Stimulated activated CD8-positive, alpha-beta memory T cell treated with anti-CD3 and anti-CD28 coated beads, Interleukin-4, amount 100 ng/mL, for 24 hours (primary cell): ENCODE measurements around the gene COLEC11.
"Not testable (repeated sequence)": the region's sequence is repeated elsewhere in the genome, so short reads cannot be mapped to it uniquely, and the experiment has no call there.

Experiments
- DNase-seq: peaks from one replicate; pipeline ENCODE4 v3.0.0-alpha.2; 2020; ENCODE audit warnings: low read depth

Gene COLEC11

DNA sequence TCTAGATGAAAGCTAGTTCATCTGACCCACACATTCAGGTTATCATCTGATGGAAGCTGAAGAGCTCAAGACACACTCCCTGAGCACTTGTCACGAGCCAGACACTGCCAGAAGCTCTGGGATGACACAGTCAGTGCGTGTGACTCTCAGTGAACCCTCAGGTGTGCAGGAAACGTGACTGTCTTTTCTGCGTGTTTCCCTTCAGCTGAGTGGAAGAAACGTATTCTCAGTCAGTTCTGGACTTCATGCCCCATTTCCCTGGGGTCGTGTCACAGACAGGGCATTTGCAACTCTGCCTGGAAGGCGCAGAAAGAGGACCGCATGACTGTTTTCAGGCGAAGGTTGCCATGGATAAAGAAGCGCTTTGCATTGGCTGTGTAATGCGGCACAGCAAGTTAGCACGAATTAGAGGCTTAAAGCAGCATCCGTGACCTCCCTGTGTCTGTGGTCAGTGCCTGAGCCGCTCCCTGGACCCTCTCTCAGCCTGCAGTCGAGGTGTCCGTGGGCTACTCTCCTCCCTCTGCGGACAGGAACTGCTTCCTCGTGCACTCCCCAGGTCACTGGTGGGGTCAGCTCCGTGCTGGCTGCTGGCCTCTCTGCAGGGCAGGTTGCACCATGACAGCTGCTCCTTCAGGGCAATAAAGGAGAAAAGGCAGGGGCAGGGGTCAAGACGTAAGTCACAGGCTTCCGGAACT is 59.8 kb downstream of the COLEC11 start:
- no peak for DNase-seq

DNA sequence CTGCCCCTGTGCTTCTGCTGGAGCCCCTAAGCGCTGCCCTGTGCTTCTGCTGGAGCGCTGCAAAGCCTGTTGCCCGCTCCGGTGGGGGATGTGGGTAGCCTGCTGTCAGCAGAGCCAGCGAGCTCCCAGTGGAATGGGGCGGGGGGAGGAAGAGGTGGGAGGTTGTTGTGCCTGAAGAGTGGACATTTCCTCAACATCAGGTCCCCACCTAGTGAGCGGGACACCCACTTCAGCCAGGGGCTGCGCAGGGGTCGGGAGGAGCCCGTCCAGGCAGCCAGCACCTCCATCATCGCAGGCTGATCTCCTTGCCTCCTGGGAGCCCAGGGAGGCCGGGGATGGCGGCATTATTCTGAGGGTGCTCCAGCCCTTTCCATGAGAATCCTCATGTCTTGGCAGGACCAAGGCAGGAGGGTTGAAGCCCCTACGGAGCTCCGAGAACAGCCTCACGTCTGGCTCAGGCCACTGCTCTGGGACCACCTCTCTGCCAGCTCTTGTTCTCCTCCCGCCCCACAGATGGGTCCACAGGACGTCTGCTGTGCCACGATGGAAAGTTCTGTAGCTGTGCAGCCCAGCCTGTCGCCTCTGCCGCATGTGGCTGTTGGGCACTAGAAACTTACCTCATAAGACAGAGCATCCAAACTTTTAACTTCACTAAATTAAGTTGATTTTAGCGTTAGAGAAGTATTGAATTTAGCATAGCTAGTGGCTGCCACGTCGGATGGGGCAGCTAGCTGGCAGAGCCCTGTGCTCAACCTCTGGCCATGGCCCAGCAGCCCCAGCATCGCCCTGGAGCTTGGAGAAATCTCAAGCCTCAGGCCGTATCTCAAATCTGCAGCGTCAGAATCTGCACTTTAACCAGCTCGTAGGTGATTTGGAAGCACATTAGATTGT is 61.2 kb downstream of the COLEC11 start:
- no peak for DNase-seq

DNA sequence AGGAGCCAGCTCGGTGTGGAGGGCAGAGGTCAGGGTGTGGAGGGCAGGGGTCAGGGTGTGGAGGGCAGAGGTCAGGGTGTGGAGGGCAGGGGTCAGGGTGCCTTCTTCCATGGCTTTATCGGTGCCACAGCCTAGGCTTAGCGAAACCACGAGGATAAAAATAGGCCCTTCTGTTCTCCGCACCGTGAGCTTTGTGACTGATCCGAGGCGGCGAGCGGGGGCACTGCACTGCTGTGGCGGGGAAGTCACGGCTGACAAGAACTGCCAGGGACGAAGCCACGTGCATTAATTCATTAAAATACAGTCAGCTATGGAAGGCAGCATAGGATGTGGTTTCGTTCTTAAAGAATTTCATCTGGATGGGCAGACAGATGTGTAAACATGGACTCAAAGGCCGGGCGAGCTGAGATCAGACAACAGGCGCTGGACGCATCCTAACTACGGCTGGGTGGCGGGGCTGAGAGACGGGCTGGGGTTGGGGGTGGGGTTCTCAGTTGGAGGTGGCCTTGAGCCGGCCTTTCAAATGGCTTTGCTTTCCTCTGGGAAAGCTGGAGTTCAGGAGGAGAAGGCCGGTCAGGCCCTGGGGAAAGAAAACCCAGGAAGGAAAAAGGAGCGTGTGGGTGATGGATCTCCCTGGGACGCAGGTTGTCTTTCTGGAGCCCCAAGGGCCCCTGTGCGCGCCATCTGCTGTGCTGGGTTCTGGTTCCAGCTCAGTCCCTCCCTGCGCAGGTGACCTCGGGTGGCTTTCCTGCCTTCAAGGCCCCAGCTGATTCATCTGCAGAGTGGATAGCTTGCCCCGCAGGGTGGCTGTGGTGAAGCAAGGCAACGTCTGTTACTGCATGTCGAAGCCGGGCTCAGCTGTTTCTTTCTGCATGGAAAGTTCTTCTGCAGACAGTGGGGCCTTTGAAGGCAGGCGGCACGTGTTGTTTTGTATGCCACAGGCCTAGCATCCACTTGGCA is 62.1 kb downstream of the COLEC11 start:
- no peak for DNase-seq

DNA sequence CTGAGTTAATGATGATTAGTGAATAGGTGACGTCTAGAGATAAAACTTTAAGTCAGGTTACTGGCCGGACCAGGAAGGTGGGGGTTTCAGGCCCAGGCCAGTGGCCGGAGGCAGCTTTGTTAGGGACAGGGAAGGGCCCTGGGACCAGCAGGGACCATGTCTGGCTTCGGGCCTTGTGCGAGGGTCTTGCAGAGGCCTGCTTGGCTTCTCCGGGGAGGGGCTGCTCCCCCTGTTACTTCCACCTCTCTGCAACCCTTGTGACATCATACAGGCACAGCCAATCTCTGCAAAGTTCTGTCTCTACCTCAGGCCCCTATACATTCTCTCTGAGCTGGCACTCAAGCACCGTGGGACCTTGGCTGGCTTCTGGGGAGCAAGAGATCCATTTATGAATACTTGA is 63.0 kb downstream of the COLEC11 start, which contains the start of gene ALLC:
Gene ALLC (plus strand): TSS at position 320 of the 400 bp plus-strand sequence. CDS start 12,958 bp downstream, outside the sequence.
- no peak for DNase-seq

DNA sequence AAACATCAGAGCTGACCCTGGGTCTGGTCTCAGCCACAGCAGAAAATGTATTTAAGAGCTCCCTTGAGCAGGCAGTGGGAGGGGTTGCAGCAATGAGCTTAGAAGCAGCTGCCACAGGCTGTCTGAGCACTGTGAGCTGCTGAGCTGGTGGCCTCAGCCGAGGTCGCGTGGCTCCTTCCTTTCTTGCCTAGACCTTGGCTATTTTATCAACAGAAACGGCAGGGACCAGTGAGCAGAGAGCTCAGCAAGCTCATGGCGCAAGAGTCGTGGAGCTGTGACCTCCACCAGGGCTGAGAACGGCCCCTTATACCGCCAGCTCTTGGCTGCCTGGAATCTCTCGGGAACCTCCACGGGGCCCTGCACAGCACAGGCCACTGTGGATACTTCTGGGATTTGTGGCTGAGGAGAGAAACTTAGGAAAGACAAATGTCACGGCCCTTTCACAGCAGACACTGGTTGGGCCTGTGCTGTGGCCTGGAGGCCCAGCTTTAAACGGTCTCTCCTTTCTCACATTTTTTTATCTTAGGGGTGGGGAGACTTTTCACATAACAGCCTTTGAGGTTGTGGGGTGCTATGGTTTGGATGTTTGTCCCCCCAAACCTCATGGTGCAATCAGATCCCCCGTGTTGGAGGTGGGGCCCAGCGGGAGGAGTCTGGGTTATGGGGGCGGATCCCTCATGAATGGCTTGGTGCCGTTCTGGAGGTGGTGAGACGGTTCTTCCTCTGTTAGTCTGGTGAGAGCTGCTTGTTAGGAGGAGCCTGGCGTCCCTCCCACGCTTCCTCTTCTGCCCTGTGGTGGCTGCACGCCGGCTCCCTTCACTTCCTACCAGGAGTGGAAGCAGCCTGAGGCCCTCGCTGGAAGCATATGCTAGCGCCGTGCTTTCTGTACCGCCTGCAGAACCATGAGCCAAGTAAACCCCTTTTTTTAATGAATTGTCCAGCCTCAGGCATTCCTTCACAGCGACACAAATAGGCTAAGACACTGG is 64.8 kb downstream of the COLEC11 start:
- no peak for DNase-seq

DNA sequence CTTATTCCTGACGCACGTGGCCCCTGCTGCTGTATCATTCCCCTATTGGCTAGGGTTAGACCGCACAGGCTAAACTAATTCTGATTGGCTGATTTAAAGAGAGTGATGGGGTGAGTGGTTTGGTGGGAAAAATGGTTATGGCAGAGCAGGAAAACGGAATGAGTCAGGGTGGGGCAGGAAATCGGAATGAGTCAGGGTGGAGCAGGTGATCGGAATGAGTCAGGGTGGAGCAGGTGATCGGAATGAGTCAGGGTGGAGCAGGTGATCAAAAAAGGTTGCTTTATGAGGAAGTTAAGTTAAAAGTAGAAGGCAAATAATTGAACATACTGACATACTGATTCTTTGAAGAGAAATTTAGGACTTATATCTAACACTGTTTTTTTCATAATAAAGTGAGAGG is 65.7 kb downstream of the COLEC11 start:
- DNase-seq: not testable (repeated sequence)

DNA sequence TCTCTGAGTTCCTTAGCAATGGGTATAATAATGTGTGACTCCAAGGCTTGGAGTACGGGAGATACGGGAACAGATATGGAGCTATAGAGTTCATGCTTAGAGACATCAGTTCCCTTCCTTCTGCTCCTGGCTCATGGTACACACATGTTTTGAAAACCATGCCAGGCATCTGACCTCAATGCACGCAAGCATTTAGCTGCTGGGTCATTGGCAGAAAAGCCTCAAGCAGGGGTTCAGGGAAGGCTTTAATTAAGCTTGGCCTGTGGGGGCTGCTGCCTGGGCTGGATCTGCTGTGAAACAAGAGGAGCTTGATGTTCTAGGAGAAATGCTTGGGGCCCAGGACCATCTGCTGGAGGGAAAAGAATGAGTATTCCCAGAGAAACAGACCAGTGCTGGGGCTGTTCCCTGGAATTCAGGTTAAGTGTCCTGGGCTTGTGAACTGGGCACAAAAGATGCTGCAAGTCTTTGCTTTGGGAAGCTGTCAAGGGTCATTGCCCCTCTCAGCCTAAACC is 66.3 kb downstream of the COLEC11 start:
- DNase-seq: no peak

DNA sequence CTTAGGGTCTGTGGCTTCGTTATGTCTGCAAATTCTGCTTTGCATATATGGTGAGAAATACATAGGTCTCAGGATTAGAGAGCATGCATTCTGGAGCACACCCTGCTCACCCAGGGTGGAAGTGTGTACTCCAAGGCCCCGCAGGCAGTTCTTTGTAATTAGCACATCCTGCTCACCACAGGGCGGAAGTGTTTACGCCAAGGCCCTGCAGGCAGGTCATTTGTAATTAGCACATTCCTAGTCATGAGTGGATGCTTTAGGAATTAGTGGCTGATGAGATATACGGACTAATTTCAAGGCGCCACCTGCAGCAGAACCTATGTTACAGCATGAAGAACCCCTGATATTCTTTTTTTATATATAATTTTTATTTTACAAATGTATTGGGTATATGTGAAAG is 67.3 kb downstream of the COLEC11 start:
- no peak for DNase-seq

DNA sequence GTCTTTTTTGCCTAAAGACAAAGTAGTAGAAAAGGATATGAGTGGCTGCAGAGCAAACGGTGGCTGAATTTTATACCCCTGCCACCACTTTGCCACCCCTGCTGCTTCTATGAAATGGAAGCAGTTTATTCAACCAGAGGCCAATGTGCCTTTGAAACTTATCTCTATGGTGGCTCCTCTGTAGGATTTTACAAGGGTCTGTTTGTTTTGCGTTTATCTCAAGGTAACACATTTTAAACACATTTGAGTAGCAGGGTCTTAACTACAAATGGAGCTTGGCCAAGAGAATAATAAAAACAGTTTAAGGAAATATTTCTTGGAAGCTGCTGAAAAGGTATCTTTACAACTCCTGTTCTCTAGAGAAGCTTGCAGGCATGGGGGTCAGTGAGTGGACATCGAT is 69.2 kb downstream of the COLEC11 start:
- no peak for DNase-seq

DNA sequence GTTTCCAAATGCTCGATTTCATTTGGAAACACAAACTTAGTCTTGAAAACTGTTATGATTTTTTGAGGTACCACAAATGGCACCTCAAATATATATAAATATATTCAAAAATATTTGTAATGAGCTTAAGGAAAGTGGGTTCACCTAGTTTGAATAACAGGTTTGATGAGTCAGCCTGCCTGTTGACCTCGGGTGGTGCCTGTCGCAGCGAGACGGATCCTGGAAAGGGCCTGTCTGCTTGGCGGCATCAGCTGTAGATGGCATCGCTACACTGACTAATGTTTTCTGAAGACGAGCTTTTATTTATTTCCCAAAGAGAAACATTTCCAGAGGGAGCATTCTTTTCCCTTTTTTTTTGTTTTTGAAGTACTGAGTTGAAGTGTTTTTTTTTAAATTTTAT is 70.0 kb downstream of the COLEC11 start:
- no peak for DNase-seq

DNA sequence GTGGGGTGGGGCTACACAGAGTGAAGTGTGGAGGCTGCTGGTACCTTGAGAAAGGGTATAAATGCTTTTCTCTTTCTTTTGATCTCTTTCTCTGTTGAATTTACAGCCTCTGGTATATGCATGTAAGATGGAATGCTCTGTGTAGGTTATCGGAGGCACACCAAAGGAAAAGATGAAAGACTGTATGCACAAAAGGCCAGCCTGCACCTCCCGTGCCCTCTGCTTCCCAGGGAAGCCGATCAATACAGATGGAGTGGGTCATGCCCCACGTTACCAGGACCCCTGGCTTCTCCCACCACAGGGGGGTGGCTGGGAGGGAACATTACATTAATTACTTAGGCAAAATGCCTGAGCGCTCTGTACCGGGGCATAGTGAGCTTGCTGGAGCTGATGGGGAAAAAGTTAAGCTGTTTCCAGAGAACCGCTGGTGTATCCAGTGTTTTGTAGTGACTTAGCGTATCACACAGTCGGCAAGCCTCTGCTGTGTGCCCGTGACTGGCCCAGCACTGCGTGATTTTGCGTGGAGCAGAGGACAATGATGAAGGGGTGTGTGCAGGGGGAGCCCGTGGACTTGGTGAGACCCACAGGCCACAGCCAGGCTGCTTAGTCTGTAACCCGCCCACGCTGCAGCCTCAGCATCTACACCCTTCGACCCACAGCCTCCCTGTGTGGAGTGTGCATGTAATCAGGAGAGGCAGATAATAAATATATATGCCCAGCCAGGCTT is 71.1 kb downstream of the COLEC11 start:
- no peak for DNase-seq

DNA sequence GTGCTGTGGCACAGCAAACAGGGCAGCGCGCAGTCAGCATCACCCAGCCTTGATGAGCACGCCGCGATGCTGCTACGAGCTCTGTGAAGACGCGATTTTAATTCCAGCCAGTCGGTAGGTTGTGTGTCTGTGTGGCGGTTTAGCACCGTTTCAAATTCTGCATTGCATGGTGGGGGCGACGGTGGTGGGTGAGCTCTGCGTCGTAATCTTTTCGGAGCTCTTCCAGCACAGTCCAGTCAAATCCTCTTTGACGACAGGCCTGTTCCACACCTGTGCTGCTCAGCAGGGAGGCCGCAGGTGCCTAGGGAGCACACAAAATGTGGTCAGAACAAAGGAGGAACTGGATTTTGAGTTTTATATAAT is 71.7 kb downstream of the COLEC11 start:
- DNase-seq: no peak

DNA sequence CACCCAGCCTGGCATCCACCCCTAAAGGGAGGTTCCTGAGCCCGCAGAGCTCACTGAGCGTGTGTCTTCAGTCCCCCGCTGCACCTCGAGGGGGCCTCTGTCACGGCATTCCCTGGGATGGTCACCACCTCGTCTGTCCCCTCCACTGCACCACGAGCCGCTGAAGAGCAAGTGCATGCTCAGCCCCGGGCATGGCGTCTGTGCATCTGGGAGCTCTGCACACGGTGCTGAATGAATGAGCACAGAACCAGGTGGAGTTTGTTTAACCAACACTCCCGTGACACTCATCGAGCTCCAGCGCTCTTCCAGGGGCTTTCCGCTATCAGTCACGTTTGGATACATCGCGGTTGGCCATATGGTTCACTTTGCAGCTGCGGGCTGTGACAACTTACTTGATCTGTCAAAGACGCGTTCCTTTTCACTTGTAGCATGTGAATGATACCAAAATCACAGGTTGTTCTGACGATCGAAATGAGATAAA is 72.3 kb downstream of the COLEC11 start:
- no peak for DNase-seq

DNA sequence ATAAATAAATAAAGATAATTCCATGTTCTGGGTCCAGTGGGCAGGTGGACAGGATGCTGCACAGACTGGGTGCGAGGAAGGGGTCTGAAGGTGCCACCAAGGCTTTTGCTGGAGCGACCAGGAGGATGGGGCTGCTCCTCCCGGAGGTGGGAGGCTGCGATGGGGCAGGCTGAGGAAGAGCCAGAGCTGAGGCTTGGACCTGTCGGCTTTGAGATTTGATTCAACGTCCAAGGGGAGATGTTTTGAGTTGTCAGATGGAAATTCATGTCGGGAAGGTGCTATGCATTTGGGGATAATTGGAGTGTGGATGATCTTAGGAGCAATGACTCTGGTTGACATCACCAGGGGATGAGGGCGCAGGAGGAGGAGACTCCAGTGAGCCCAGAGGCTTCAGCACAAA is 74.7 kb downstream of the COLEC11 start:
- DNase-seq: no peak

DNA sequence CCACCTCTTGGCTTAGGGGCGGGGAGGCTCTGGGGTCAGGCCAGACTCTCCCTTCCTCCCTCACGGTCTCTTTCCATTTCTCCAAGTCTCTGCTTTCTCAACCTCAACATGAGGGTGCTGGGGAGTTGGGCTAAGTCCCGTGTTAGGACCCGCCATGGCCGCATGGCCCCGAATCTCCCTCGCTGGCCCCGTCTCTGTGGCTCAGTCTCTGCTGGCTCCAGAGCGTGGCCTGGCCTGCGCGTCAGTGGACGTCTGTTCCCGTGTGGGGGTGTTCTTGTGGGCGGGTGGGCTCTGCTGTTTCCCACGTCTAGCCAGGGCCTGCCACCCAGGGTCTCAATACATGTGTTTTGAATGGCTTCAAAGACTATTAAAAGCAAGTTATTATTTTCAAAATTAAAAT is 75.5 kb downstream of the COLEC11 start:
- DNase-seq: no peak

DNA sequence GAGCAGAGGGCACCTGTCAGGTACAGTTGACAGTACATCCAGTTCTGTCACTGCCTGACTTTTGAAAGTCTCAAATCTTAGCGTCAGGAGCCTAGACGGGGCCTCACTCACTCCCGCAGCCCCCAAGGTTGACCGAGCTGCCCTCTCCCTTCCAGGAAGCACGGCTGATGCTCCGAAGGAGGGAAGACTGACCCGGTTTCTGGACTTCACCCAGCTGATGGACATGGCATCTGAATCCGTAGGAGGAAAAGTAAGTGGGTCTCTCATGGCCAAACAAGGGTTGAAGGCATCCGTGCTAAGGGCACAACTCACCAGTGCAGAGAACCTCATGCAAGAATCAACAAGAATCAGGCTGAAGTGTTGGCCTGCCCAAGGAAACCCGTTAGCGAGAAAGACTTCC is 76.0 kb downstream of the COLEC11 start:
- DNase-seq: no peak

DNA sequence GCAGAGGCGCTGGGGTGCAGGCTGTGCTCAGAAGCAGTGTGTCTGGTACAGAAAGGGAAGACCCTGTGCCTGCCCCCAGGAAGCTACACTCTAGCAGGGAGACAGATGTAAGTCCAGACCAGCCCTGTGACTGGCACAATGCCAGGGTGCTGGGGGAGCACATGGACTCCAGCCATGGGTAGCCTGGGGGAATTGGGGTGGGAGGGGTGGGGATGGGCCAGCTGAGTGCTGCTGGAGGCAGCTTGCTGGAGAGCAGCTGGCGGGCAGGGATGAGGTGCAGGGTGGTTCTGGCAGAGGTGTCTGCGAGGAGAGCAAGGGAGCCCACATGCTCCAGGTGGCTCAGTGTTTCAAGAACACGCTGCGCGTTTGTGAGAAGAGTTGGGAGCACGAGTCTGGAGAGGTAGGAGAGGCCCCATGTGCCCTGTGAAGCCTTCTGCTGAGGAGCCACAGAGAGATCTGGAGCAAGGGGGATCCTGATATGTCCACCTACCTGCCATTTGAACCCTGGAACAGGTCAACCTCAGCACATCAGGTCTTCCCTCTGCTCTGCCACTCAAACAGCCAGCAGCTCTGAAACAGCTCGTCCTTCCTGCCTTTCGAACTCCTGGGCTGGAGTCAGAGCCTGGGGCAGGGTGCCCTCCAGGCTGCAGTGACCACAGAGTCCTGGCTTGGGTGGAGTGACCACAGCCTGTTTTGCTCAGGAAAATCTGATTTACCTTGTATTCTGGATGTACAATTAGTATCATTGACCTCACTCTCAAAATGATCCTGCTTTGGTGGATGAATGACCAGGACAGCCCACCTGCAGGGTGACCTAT is 78.2 kb downstream of the COLEC11 start:
- DNase-seq: no peak

DNA sequence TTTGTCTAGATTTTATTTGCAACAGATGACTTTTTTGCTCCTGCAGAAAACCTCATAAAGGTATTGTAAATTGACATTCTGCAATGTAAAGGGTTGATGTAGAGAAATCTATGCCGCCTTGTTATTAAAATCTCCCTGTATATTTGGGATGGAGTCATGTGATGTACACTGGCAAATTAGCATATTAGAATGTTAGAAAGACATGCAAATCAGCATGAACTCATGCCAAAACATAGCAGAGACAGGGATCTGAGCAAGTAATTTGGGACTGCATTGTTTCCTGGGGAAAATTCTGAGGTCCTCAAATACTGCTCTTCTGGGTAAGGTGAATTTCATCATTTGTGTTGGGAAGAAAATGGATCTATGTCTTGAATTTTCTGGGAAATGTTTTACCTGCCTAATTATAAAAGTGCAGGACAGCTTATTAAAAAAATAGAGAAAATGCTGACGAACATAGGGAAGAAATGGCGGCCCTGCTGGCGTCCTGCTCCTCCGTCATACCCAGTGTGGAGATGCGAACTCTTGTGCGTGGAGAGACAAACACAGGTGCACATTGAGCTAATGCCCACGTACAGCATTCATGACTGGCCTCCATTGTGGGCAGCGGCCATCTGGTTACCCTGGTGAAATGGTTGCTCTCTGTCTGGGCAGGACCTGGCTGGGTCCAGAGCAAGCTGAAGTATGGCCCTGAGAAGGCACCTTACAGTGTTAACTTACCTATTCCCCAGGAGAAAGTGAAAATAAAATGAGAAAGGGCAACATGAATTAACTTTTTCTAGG is 79.3 kb downstream of the COLEC11 start:
- no peak for DNase-seq
